Measurements from ENCODE around the gene WHRN. TPM values are rescaled to one million over a fixed set of nuclear protein-coding genes. Genes with fewer than 3 reads are reported as not detected.
A peak's percentile ranks its signal among the peaks of the same experiment; 100 is the strongest.

The WHRN gene
- total RNA-seq, 2 donors from 2014 or later, result 6.1 to 7.0 TPM

GRCh38 chr9:114412048-114412683 is 93.1 kb downstream of the WHRN start:
- intact Hi-C loops (cut with DNase I, micrococcal nuclease), result loop anchor here in 1 of 2 donors (10.0 kb wide), 1 partner anchor 243 kb away; the partner anchor contains the start of gene TEX53
- DNase-seq (no peak), ATAC-seq (no peak)

GRCh38 chr9:114411452-114411851 is 93.8 kb downstream of the WHRN start:
- intact Hi-C loops (cut with DNase I, micrococcal nuclease), result loop anchor here in 1 of 2 donors (10.0 kb wide), 1 partner anchor 243 kb away; the partner anchor contains the start of gene TEX53
- ATAC-seq, result no peak
- no peak for DNase-seq

GRCh38 chr9:114410910-114411309 is 94.4 kb downstream of the WHRN start:
- intact Hi-C loops (cut with DNase I, micrococcal nuclease), result loop anchor here in 1 of 2 donors (10.0 kb wide), 1 partner anchor 244 kb away; the partner anchor contains the start of gene TEX53
- ATAC-seq (no peak), DNase-seq (no peak)

- no peak for ATAC-seq
- intact Hi-C loops (cut with DNase I, micrococcal nuclease), result loop anchor here (5.0 to 10.0 kb wide), 2 partner anchors 242 to 245 kb away; partner anchors contain the start of gene TEX53 (in 1 of the 2)
- no peak for DNase-seq
Observed at GRCh38 chr9:114409842-114410241, 95.4 kb downstream of the WHRN start.

- DNase-seq (no peak), ATAC-seq (no peak)
- intact Hi-C loops (cut with DNase I, micrococcal nuclease), result loop anchor here in 1 of 2 donors (5.0 kb wide), 1 partner anchor 243 kb away; no protein-coding TSS in a partner anchor
Observed at GRCh38 chr9:114409103-114409780, 96.0 kb downstream of the WHRN start.

- no peak for ATAC-seq
- intact Hi-C loops (cut with DNase I, micrococcal nuclease), result loop anchor here in 1 of 2 donors (5.0 kb wide), 1 partner anchor 244 kb away; no protein-coding TSS in a partner anchor
- DNase-seq, result no peak
Observed at GRCh38 chr9:114408645-114409044, 96.6 kb downstream of the WHRN start.

- no peak for ATAC-seq
- no peak for DNase-seq
Observed at GRCh38 chr9:114407889-114408288, 97.4 kb downstream of the WHRN start.

GRCh38 chr9:114406441-114406840 is 98.8 kb downstream of the WHRN start:
- ATAC-seq, result no peak
- DNase-seq, result no peak
- intact Hi-C loops (cut with DNase I, micrococcal nuclease), result loop anchor here in 1 of 2 donors (5.0 kb wide), 1 partner anchor 246 kb away; no protein-coding TSS in a partner anchor

More at GRCh38 chr9:114407889-114408288, 97.4 kb downstream of the WHRN start:
- intact Hi-C loops (cut with DNase I, micrococcal nuclease), result loop anchor here in 1 of 2 donors (5.0 kb wide), 1 partner anchor 244 kb away; no protein-coding TSS in a partner anchor

GRCh38 chr9:114405294-114406034 is 99.8 kb downstream of the WHRN start:
- intact Hi-C loops (cut with DNase I, micrococcal nuclease), result loop anchor here in 1 of 2 donors (5.0 kb wide), 1 partner anchor 247 kb away; no protein-coding TSS in a partner anchor
- peak; percentile 74 to 83 for DNase-seq
- ATAC-seq, result peak; percentile 74

- ATAC-seq, result no peak
- intact Hi-C loops (cut with DNase I, micrococcal nuclease), result no loop called here
- DNase-seq, result no peak
Observed at GRCh38 chr9:114404531-114404930, 100.7 kb downstream of the WHRN start.

GRCh38 chr9:114403153-114403756 is 102.0 kb downstream of the WHRN start:
- ATAC-seq (no peak), DNase-seq (no peak)
- intact Hi-C loops (cut with DNase I, micrococcal nuclease), result no loop called here

- ATAC-seq, result peak; percentile 57
- intact Hi-C loops (cut with DNase I, micrococcal nuclease), result no loop called here
- peak; percentile 54 to 66 for DNase-seq
Observed at GRCh38 chr9:114401344-114401743, 103.9 kb downstream of the WHRN start.

GRCh38 chr9:114400772-114401171 is 104.5 kb downstream of the WHRN start:
- intact Hi-C loops (cut with DNase I, micrococcal nuclease), result no loop called here
- ATAC-seq, result no peak
- DNase-seq, result no peak

GRCh38 chr9:114400219-114400618 is 105.1 kb downstream of the WHRN start:
- no peak for DNase-seq
- intact Hi-C loops (cut with DNase I, micrococcal nuclease), result no loop called here
- ATAC-seq, result no peak

- DNase-seq (no peak), ATAC-seq (no peak)
- intact Hi-C loops (cut with DNase I, micrococcal nuclease), result no loop called here
Observed at GRCh38 chr9:114399381-114399780, 105.9 kb downstream of the WHRN start.

GRCh38 chr9:114397848-114398605 is 107.2 kb downstream of the WHRN start:
- intact Hi-C loops (cut with DNase I, micrococcal nuclease), result no loop called here
- peak; percentile 97 to 100 for DNase-seq
- ATAC-seq, result peak; percentile 82

- peak; percentile 3 for ATAC-seq
- intact Hi-C loops (cut with DNase I, micrococcal nuclease), result no loop called here
- no peak for DNase-seq
Observed at GRCh38 chr9:114397219-114397847, 107.9 kb downstream of the WHRN start.

Measured in left colon (tissue), 2 donors.